ENCODE data around the gene ARHGAP35.
"Not testable (repeated sequence)": the region's sequence is repeated elsewhere in the genome, so short reads cannot be mapped to it uniquely, and the experiment has no call there.

Gene ARHGAP35

GRCh38 chr19:46844067-46844489 lies 16.7 kb upstream of the ARHGAP35 start:
- no peak for DNase-seq

DNA sequence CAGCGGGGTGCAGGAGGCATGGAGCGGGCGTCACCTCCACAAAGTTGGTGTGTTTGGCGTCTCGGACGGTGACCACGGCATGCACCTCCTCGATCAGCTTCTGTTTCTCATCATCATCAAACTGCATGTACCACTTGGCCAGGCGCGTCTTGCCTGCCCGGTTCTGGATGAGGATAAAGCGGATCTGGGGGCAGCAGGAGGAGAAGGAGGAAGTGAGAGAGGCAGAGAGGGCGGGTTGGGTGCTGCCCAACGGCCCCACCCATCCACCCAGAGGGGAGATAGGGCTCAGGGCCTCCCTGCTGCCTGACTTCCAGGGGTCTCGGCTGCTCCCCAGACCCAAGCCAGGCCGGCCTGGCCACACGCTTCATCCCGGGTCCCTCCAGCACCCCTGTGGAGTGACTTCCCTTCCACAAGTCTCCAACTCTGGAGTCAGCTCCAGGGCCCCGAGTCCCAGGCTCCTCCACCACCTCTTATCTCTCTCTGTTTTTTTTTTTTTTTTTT lies 14.8 kb upstream of the ARHGAP35 start:
- DNase-seq: no peak

GRCh38 chr19:46847528-46847927 lies 13.3 kb upstream of the ARHGAP35 start:
- DNase-seq: no peak

- DNase-seq: no peak
These were observed 12.4 kb upstream of the ARHGAP35 start for GRCh38 chr19:46848389-46848788.

DNA sequence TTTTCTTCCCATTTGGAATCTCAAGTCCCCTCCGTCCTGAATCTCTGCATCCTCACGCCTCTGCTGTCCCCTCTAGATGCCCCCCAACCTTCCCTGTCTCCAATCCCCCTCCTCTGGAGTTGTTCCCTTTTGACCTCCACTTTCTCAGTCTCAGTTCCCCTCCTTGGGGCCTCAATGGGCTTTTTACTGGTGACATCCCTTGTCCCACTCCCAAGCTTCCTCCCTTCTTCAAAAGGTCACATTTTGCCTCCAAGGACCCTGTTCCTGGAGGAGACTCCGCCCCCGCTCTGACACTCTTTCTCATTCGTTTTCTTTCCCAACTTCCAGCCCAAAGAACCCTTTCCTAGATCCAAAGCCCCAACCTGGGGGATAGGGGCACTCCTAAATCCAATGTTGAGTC lies 11.2 kb upstream of the ARHGAP35 start:
- no peak for DNase-seq

GRCh38 chr19:46850228-46851203 lies 10.3 kb upstream of the ARHGAP35 start, which contains the start of gene AP2S1:
Gene AP2S1 (minus strand): TSS chr19:46850846. CDS start chr19:46850766, 80 bp downstream.
- DNase-seq: peak; percentile 99

DNA sequence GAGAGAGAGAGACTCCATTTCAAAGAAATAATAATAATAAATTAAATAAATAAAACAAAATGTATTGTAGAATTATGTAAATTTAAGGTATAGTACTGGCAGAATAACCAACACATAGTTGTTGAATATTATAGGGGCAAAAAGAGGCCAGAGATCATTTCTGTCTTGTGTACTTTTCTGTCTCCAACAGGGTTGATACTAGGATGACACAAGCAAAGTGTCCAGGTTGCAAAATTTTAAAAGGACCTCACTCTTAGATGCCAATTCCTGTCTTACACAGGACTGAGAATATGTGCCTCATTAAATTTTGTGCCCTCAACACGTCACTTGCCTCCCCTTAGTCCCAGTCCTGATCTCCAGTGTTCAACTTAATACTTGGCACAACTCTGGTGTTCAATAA lies 8.0 kb upstream of the ARHGAP35 start:
- DNase-seq: no peak

- not testable (repeated sequence) for DNase-seq
These were observed 6.1 kb upstream of the ARHGAP35 start for GRCh38 chr19:46854698-46855097.

DNA sequence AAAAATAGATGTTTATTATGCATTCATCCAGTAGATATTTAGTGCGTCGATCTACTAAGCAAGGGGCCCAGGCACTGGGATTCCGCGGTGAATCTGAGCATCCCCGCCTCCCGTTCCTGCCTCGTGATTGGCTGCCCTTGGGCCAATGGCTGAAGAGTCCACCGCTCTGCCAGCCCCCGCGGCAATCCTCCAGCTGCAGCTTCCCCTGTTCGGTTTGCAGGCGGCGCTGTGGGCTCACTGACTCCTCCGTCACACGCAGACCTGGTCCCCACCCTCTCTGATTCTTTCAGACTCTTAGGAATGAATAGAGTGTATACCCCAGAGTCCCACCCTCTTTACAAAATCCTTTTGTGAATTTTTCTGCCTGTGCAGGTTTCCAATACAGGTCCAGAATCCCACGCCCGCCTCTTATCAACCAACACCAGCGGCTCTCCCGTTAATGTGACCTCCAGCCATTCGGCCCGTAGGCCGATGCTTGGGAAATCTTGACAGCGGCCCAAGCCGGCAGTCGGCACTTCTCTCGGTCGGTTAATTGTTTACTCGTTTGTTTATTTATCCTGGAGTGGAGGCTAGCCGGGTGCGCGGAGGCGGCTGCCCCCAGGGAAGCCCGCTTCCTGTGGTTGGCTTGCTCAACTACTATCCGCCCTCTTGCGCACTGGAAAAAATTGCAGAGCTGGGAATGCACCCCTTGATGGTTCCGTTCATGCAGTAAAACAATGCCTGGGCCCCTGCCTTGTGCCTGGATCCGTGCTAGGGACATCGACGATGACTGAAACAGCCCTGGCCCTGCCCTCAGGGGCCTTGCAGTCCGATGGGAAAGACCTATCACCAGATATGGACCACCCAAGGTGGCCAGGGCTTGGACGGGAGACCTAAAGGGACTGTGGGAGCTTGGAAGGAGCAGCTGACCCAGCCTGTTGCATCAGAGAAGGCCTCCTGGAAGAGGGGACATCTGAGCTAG lies 4.5 kb upstream of the ARHGAP35 start:
- DNase-seq: peak; percentile 77

DNA sequence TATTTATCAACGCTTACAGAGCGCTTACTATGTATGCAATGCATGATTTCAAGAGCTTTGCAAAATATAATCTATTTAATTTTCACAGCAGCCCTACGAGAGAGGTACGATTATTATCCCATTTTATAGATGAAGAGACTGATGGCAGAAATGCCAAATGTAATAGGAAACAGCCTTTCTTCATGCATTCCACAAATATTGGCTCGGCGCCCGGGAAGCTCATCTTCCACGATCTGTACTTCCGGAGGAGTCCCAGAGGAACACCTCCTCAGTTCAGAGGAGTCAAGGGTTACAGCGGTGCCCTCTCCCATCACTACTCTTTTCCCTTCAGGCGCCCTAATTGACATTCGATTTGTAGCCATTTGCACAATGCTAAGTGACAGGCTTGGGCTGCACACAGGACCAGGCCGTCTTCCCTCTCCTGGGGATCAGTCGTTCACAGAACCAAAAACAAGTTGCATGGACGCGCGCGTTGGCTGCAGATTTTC lies 1.1 kb upstream of the ARHGAP35 start:
- no peak for DNase-seq

GRCh38 chr19:46860125-46860845 lies 512 bp upstream of the ARHGAP35 start:
- DNase-seq: peak; percentile 98

DNA sequence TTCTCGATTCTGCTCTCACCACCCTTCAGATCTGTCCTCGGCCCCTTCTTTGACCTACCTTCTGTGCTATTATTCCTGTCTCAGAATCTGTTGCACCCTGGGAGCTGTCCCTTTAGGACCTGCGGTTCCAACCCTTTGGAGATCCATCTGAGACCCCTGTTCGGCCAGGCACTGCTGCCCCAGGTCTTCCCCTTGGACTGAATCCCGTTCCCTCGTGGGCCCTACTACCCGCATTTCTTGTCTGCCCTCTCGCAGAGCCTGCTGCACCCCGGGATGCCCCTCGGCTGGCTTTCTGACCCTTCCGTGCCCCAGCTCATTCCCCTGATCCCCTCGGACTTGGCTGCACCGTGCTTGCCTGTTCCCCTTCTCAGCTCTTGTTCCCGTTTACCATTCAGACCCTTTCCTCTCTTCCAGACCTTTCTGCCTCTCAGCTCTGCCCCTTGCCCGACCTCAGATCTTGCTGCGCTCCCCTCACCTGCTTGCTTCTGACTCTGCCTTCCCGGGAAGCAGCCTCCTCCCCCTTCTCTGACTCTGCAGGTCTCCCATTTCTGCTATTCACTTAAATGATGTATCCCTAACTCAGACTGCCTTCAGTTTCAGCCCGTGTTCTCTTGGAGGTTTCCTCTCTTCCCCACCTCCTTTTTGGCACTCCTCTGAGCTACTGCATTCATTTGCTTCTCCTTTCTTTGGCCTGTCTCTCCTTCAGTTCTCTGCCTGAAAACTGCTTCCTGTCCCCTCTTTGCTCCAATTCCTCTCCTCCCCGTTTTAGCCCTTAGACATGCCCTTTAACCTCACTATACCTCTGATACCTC lies 1.1 kb downstream of the ARHGAP35 start:
- DNase-seq: no peak

DNA sequence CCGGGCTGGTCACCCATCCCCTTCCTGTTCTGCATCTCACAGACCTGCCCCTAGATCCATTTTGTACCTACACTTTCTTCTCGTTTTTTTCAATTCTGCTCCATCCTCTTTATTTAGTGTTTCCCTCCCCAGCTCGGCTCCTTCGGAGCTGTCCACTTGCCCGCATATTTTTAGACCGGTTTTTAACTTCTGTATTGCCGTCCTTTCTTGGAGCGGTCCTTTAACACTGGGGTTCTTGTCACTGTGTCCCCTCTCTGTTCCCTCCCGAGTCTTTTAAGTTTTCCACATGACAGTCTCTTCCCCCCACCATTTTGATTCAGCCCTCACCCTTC lies 1.7 kb downstream of the ARHGAP35 start:
- no peak for DNase-seq

DNA sequence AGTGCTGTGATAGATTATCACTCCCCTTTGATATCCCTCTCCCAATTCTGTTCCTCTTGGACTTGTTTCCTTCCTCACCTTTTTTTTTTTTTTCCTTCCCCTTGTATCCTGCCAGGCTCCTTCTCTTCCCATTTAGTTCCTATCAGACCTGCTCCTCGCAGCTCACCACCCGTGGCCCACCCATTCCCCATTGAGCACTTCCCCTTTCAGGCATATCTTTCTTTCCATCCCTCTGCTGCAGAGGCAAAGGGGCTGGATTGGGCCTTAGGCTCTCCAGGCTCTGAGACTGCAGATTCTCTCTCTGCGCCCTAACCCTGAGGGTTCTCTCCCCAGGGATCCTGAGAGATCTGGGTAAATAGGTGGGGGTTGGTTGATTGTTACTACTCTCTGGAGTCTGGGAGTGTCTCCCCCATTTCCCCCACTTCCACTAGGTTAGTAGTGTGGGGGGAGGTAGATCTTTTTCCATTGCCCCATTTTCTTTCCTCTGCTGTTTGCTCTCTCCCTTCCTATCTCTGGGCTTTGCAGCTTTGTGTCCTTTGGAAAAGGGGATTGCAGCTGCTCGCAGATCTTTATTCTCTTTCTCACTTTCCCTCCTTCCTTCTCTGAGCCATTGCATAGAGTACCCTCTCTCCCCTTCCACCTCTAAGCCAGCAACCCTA lies 2.3 kb downstream of the ARHGAP35 start:
- no peak for DNase-seq

GRCh38 chr19:46863818-46864629 lies 3.2 kb downstream of the ARHGAP35 start:
- DNase-seq: peak; percentile 32

DNA sequence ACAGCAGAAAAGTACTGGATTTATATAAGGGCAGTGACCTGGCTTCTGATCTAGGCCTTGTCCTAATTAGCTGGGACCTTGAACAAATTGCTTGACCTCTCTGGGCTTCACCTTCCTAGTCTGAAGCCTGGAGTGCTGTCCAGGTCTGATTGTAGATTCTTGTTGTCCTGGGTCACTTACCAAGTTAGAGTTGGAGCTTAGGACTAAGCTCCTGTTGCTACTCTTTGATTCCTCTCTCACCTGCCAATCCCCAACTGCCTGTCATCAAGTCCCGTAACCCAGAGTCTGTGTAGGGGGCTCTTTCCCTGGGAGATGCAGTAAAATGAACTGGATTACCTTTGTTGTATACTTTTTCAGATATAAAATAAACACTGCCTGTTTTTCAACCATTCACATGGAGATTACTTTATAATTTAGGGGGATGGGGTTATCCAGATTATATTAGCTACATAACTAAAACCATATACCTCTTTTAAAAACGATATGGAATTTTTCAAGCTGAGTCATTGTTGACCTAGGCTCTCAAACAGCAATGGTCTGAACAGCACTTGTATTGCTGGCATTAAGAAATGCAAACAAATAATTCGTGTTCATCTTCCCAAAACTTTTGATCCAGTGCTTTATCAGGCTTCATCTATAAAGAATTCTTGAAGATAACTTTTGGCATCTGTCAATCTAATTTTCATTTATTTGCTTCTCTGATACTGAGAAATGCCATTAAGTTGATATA lies 5.8 kb downstream of the ARHGAP35 start:
- DNase-seq: no peak

DNA sequence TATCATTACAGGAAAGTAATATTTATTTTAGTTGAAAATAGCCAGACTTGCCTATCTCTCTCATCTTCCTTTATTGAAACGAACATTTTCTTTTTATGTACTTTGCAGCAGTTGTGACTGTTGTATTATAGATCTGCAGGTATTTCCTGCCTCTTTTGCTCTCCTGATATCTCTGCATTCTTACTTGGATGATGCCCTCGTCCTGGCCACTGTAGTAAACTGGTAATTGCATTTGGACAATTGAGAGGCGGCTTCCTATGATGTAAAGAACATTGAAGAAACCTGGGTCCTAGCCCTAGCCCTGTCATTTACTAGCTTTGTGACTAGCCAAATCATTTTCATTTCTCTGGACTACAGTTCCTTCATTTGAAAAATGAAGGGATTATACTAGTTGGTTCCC lies 6.4 kb downstream of the ARHGAP35 start:
- no peak for DNase-seq

DNA sequence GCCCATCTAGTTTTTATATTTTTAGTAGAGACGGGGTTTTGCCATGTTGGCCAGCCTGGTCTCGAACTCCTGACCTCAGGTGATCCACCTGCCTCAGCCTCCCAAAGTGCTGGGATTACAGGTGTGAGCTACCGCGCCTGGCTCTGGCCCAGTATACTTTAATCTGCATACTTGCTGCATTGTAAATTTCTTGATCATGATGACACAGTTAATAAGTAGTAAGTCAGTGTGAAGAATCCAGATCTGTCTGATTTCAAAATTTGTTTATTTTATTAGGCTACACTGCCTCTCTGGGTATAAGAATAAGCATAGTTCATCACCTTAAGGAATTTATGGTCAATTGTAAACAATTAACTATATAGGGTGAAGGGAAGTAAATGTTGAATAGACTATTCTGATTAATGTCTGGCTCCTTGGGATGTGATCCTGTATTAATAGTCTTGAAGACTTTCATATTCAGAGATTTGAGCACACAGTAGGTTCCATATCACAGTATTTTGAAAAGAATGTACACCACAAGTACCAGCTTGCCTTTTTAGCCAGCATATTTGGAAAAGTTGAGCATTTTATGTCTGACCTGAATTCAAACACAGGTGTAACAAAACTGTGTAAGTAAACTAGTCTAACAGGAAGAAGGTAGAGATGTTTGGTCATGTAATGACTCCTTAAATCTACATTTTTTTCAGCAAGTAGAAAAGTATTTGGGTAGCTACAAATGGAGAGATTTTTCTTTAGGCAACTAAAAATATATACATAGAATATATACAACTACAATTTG lies 7.4 kb downstream of the ARHGAP35 start:
- no peak for DNase-seq

Measured in DMS153 (cell line).